HepG2 (cell line): ENCODE data around the gene MRPL54. TPM values are rescaled to one million over a fixed set of nuclear protein-coding genes. Genes with fewer than 3 reads are reported as not detected.
A peak's percentile ranks its signal among the peaks of the same experiment; 100 is the strongest.

Experiments
- FOSL2 ChIP-seq: sonication (generic); formaldehyde crosslinking; IDR thresholded peaks from 2 replicates; pipeline ENCODE4 v1.4.0; 2020; ENCODE audit warnings: missing genetic modification reagents
- GATAD2A ChIP-seq: IDR thresholded peaks from 2 replicates; pipeline ENCODE4 v1.6.1; 2016
- HOXA5 ChIP-seq: sonication (generic); formaldehyde crosslinking; IDR thresholded peaks from 2 replicates; pipeline ENCODE4 v1.4.0; 2020; ENCODE audit warnings: missing genetic modification reagents
- KLF13 ChIP-seq: sonication (generic); formaldehyde crosslinking; IDR thresholded peaks from 2 replicates; pipeline ENCODE4 v1.4.0; 2020; ENCODE audit warnings: mild to moderate bottlenecking, missing genetic modification reagents
- KLF15 ChIP-seq: sonication (generic); formaldehyde crosslinking; IDR thresholded peaks from 2 replicates; pipeline ENCODE4 v1.8.1; 2023; ENCODE audit warnings: borderline replicate concordance, mild to moderate bottlenecking, inconsistent platforms, missing genetic modification reagents, mixed read lengths
- MBD4 ChIP-seq: IDR thresholded peaks from 2 replicates; pipeline ENCODE4 v1.6.1; 2012; ENCODE audit warnings: low read length, inconsistent platforms, borderline replicate concordance
- NFATC3 ChIP-seq: sonication (generic); formaldehyde crosslinking; IDR thresholded peaks from 2 replicates; pipeline ENCODE4 v1.5.1; 2020; ENCODE audit warnings: mild to moderate bottlenecking, missing genetic modification reagents
- POLR2A ChIP-seq, 2 experiments: IDR thresholded peaks; 2 replicates each; pipeline ENCODE4 v1.6.1; 2011; ENCODE audit warnings: low read depth in 2 of 2, low read length in 2 of 2, mild to moderate bottlenecking in 1 of 2, moderate library complexity in 1 of 2; ENCODE audit not compliant: insufficient read depth in 1 of 2
- SRSF4 ChIP-seq: fragments of 200-400 bp; formaldehyde crosslinking; IDR thresholded peaks from one replicate; pipeline ENCODE4 v1.6.1; 2018; ENCODE audit warnings: mild to moderate bottlenecking, low read depth, low read length, moderate library complexity; ENCODE audit not compliant: poor library complexity, severe bottlenecking
- ZFP37 ChIP-seq: sonication (generic); formaldehyde crosslinking; IDR thresholded peaks from 2 replicates; pipeline ENCODE4 v1.4.0; 2020; ENCODE audit warnings: missing genetic modification reagents, borderline replicate concordance
- ZFYVE20 ChIP-seq: sonication (generic); formaldehyde crosslinking; IDR thresholded peaks from 2 replicates; pipeline ENCODE4 v1.8.0; 2023; ENCODE audit warnings: low read depth, mild to moderate bottlenecking, moderate library complexity, missing genetic modification reagents, borderline replicate concordance
- ZNF207 ChIP-seq: fragments of 450-650 bp; IDR thresholded peaks from 2 replicates; pipeline ENCODE4 v1.6.1; 2016; ENCODE audit warnings: antibody characterized with exemption, borderline replicate concordance
- ZNF232 ChIP-seq: sonication (generic); formaldehyde crosslinking; IDR thresholded peaks from 2 replicates; pipeline ENCODE4 v1.4.0; 2020; ENCODE audit warnings: missing genetic modification reagents, borderline replicate concordance
- ZNF274 ChIP-seq: sonication (generic); formaldehyde crosslinking; IDR thresholded peaks from 2 replicates; pipeline ENCODE4 v1.5.1; 2020; ENCODE audit warnings: mild to moderate bottlenecking, missing genetic modification reagents
- ZNF30 ChIP-seq: sonication (generic); formaldehyde crosslinking; IDR thresholded peaks from 2 replicates; pipeline ENCODE4 v1.5.0; 2020; ENCODE audit warnings: mild to moderate bottlenecking, missing genetic modification reagents
- ZNF317 ChIP-seq: sonication (generic); formaldehyde crosslinking; IDR thresholded peaks from 2 replicates; pipeline ENCODE4 v1.5.0; 2020; ENCODE audit warnings: mild to moderate bottlenecking, missing genetic modification reagents
- ZNF382 ChIP-seq: sonication (generic); formaldehyde crosslinking; IDR thresholded peaks from 2 replicates; pipeline ENCODE4 v1.5.0; 2020; ENCODE audit warnings: missing genetic modification reagents, mild to moderate bottlenecking, borderline replicate concordance
- ZNF558 ChIP-seq: sonication (generic); formaldehyde crosslinking; IDR thresholded peaks from 2 replicates; pipeline ENCODE4 v1.9.0; 2022; ENCODE audit warnings: mild to moderate bottlenecking, missing genetic modification reagents, borderline replicate concordance
- ZNF776 ChIP-seq: sonication (generic); formaldehyde crosslinking; IDR thresholded peaks from 2 replicates; pipeline ENCODE4 v1.4.0; 2020; ENCODE audit warnings: mild to moderate bottlenecking, missing genetic modification reagents
- ZZZ3 ChIP-seq: sonication (generic); formaldehyde crosslinking; IDR thresholded peaks from 2 replicates; pipeline ENCODE4 v1.4.0; 2020; ENCODE audit warnings: missing genetic modification reagents, mild to moderate bottlenecking, borderline replicate concordance
- polyA plus RNA-seq, 8 experiments: library from polyadenylated mRNA; depleted of rRNA in 3 of 8; stranded (reverse) in 7 of 8; unstranded in 1 of 8; fragments of >200 nt; fragmentation: Illumina TruSeq in 4 of 8; extraction: Trizol in 4 of 8; gene quantifications; 2 replicates each; pipeline versions ENCODE4 v1.2.1 to v1.2.3, GENCODE V29; 2011 to 2016; ENCODE audit warnings: low read depth in 4 of 8, missing spikeins in 1 of 8, mixed read lengths in 1 of 8; ENCODE audit not compliant: insufficient read depth in 1 of 8
- total RNA-seq, 5 experiments: library from RNA; depleted of rRNA; stranded (reverse); fragments of >200 nt; fragmentation: Illumina TruSeq; extraction: Trizol; gene quantifications; 2 replicates each; pipeline ENCODE4 v1.2.3, GENCODE V29; 2016; ENCODE audit warnings: low read depth in 1 of 5
- TF ChIP-seq, protein P1 (sequence below): sonication (generic); formaldehyde crosslinking; conservative IDR thresholded peaks from 2 replicates; pipeline ENCODE4 v1.4.0; 2020; ENCODE audit warnings: missing genetic modification reagents
- TF ChIP-seq, protein P2 (sequence below): sonication (generic); formaldehyde crosslinking; IDR thresholded peaks from 2 replicates; pipeline ENCODE4 v1.4.0; 2020; ENCODE audit warnings: missing genetic modification reagents, mild to moderate bottlenecking, borderline replicate concordance
- TF ChIP-seq, protein P3 (sequence below): sonication (generic); formaldehyde crosslinking; IDR thresholded peaks from 2 replicates; pipeline ENCODE4 v1.9.0; 2021; ENCODE audit warnings: missing genetic modification reagents, borderline replicate concordance

The MRPL54 gene
- total and polyA plus RNA-seq, 2 of the 13 experiments (the other 11 are each of a cell fraction or from before 2014, with no cell fraction given): 36.8 to 66.9 TPM

DNA sequence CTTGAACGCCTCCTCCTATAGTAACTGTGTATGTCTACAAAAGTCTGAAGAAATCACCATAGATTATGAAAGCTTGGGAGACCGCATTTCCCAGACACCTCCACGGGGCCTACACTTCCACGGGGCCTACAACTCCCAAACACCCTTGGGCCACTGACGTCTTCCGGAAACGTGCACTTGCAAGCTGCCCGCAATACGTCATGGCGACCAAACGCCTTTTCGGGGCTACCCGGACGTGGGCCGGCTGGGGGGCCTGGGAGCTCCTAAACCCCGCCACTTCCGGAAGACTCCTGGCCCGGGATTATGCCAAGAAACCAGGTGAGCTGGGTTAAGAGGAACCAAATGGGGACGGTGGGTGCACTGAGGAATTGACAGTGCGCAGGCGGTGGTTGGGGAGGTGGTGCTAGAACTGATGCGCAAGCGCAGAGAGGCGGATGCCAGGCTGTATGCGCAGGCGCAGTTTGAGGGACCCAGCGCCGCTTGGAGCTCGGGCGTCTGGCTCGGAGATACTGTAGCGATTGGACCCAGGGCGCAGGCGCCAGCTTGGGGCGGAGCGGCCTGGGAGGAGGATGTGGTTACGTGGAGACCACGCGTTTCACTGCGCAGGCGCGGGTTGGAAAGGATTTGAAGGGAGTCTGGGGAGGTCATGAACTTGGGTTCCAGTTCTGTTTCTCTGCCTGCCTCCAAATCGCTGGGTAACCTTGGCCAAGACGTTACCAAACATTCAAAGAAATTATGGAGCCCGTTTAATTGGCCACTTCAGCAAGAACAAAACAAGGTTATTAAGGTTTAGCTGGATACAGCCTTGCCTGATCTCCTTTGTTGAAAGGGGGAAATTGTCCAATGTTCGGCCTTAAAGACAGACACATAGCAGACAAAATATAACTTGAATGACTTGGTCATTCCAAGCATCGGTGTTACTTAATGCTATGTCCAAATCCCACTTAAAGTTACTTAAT is at the start of gene MRPL54 (continued):
- TF ChIP-seq HOXA5 (peak; percentile 12; the same call in 1 of the 2 replicates), GATAD2A (CRISPR knock-in tag) (peak; percentile 22; the same call in 1 of the 2 replicates), ZNF776 (CRISPR knock-in tag) (no peak), NFATC3 (no peak), ZFYVE20 (CRISPR knock-in tag) (no peak), KLF15 (CRISPR knock-in tag) (no peak), ZNF232 (no peak), ZNF207 (no peak), ZNF317 (CRISPR knock-in tag) (peak; percentile 56; the same call in 1 of the 2 replicates), ZZZ3 (CRISPR knock-in tag) (no peak), FOSL2 (CRISPR knock-in tag) (peak; percentile 44; the same call in 1 of the 2 replicates), ZFP37 (CRISPR knock-in tag) (no peak), MBD4 (no peak), KLF13 (CRISPR knock-in tag) (no peak), SRSF4 (no peak), ZNF382 (CRISPR knock-in tag) (no peak), ZNF558 (no peak), ZNF30 (CRISPR knock-in tag) (no peak), POLR2A (IDR thresholded peaks at IDR 0.05; ENCODE audit: insufficient read depth in 1 of 2, low read depth in 2 of 2, low read length in 2 of 2) (peak; percentile 75 to 95), ZNF274 (CRISPR knock-in tag) (peak; percentile 86; the same call in 1 of the 2 replicates)
- TF ChIP-seq, protein P1, sequence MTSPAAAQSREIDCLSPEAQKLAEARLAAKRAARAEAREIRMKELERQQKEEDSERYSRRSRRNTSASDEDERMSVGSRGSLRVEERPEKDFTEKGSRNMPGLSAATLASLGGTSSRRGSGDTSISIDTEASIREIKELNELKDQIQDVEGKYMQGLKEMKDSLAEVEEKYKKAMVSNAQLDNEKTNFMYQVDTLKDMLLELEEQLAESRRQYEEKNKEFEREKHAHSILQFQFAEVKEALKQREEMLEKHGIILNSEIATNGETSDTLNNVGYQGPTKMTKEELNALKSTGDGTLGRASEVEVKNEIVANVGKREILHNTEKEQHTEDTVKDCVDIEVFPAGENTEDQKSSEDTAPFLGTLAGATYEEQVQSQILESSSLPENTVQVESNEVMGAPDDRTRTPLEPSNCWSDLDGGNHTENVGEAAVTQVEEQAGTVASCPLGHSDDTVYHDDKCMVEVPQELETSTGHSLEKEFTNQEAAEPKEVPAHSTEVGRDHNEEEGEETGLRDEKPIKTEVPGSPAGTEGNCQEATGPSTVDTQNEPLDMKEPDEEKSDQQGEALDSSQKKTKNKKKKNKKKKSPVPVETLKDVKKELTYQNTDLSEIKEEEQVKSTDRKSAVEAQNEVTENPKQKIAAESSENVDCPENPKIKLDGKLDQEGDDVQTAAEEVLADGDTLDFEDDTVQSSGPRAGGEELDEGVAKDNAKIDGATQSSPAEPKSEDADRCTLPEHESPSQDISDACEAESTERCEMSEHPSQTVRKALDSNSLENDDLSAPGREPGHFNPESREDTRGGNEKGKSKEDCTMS (CRISPR knock-in tag): no peak
- TF ChIP-seq, protein P2, sequence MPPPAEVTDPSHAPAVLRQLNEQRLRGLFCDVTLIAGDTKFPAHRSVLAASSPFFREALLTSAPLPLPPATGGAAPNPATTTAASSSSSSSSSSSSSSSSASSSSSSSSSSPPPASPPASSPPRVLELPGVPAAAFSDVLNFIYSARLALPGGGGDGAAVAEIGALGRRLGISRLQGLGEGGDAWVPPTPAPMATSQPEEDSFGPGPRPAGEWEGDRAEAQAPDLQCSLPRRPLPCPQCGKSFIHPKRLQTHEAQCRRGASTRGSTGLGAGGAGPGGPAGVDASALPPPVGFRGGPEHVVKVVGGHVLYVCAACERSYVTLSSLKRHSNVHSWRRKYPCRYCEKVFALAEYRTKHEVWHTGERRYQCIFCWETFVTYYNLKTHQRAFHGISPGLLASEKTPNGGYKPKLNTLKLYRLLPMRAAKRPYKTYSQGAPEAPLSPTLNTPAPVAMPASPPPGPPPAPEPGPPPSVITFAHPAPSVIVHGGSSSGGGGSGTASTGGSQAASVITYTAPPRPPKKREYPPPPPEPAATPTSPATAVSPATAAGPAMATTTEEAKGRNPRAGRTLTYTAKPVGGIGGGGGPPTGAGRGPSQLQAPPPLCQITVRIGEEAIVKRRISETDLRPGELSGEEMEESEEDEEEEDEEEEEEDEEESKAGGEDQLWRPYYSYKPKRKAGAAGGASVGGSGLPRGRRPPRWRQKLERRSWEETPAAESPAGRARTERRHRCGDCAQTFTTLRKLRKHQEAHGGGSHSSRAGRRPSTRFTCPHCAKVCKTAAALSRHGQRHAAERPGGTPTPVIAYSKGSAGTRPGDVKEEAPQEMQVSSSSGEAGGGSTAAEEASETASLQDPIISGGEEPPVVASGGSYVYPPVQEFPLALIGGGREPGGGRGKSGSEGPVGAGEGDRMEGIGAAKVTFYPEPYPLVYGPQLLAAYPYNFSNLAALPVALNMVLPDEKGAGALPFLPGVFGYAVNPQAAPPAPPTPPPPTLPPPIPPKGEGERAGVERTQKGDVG (CRISPR knock-in tag): no peak
- TF ChIP-seq, protein P3, sequence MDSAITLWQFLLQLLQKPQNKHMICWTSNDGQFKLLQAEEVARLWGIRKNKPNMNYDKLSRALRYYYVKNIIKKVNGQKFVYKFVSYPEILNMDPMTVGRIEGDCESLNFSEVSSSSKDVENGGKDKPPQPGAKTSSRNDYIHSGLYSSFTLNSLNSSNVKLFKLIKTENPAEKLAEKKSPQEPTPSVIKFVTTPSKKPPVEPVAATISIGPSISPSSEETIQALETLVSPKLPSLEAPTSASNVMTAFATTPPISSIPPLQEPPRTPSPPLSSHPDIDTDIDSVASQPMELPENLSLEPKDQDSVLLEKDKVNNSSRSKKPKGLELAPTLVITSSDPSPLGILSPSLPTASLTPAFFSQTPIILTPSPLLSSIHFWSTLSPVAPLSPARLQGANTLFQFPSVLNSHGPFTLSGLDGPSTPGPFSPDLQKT (CRISPR knock-in tag): no peak
